ENCODE results near the gene SETD6. TPM values are rescaled to one million over a fixed set of nuclear protein-coding genes. Genes with fewer than 3 reads are reported as not detected.

The SETD6 gene
- total RNA-seq, 4 donors from 2014 or later, result 16.0 to 37.2 (median 19.0) TPM

DNA sequence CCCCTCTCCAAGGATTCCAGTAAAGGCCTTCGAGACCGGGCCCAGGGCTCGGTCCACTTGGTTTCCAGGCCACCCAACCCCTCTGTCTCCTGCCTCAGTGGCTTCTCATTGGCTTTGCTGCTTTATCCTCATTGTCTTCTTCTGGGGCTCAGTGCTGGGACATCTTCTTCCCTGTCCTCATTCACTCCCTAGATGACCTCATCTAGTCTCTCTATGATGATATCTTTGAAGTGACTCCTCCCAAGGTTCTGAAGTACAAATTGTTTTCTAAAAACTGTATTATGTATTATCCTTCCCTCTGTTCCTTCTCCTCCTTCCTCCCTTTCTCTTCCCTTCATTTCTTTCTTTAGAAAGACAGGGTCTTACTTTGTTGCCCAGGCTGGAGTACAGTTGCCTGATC, 42.5 kb upstream of the SETD6 start:
- ATAC-seq (ENCODE audit: low FRiP score) (no peak), DNase-seq (ENCODE audit: low spot score) (no peak)
- TF ChIP-seq, protein P1, sequence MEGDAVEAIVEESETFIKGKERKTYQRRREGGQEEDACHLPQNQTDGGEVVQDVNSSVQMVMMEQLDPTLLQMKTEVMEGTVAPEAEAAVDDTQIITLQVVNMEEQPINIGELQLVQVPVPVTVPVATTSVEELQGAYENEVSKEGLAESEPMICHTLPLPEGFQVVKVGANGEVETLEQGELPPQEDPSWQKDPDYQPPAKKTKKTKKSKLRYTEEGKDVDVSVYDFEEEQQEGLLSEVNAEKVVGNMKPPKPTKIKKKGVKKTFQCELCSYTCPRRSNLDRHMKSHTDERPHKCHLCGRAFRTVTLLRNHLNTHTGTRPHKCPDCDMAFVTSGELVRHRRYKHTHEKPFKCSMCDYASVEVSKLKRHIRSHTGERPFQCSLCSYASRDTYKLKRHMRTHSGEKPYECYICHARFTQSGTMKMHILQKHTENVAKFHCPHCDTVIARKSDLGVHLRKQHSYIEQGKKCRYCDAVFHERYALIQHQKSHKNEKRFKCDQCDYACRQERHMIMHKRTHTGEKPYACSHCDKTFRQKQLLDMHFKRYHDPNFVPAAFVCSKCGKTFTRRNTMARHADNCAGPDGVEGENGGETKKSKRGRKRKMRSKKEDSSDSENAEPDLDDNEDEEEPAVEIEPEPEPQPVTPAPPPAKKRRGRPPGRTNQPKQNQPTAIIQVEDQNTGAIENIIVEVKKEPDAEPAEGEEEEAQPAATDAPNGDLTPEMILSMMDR (IDR thresholded peaks at IDR 0.05), result no peak

DNA sequence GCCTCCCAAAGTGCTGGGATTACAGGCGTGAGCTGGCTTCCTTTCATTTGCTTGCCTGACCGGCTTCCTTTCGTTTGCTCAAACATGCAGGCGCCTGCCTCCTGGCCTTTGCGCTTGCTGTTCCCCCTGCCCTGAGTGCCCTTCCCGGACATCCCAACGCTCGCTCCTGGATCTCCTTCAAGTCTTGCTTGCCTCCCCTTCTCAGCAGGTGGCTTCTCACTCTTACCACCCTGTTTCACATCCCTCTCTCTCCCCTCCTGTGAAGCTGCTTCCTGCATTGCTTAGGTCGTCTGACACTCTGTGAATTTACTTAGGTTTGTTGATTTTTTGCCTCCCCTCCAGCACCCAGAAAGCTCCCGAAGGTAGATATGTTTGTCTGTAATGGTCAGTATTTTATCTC, 41.0 kb upstream of the SETD6 start:
- ATAC-seq (ENCODE audit: low FRiP score) (no peak), DNase-seq (ENCODE audit: low spot score) (no peak)
- TF ChIP-seq, protein P1 (IDR thresholded peaks at IDR 0.05), result no peak

DNA sequence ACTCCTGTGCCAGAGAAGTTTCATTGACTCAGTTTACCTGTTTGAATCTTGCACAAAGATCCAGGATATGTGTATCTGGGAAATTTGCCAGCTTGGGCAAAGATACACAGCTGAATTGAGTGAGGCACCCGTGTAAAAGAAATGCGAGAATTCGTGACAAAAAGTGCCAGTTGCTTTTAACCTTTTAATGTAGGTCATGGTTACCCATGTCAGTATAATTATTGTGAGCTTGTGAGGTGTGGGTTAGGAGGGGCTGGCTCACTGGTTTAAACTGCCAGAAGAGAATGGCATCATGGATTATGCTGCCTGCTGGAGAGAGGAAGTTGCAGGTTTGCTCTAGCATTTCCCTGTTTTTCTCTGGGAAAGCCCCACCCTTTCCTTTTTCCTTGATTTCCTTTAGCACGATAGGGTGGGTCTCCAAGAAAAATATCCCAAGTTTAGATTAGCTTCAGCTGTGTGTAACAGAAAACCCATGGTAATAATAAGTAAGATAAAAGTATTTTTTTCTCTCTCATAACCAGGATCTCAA, 40.2 kb upstream of the SETD6 start:
- TF ChIP-seq, protein P1 (IDR thresholded peaks at IDR 0.05), result no peak
- DNase-seq (ENCODE audit: low spot score), result no peak
- ATAC-seq (ENCODE audit: low FRiP score), result no peak

DNA sequence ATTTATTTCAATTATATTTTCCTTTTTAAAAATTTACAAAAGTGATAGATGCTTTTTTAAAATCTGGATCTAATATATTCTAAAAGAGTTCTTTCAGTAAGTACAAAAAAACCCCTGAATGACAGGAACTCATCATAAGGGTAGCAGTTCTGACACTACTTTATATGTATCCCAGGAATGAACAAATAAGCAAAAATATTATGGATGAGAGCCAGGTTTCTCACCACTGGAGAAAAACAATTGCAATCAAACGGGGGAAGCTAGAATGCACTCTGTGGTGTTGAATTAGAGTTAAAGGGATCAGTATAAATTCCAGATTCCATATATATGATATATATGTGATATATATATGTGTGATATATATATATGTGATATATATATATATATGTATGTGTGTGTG, 38.5 kb upstream of the SETD6 start:
- TF ChIP-seq, protein P1 (IDR thresholded peaks at IDR 0.05), result no peak
- DNase-seq (ENCODE audit: low spot score) (no peak), ATAC-seq (ENCODE audit: low FRiP score) (no peak)

DNA sequence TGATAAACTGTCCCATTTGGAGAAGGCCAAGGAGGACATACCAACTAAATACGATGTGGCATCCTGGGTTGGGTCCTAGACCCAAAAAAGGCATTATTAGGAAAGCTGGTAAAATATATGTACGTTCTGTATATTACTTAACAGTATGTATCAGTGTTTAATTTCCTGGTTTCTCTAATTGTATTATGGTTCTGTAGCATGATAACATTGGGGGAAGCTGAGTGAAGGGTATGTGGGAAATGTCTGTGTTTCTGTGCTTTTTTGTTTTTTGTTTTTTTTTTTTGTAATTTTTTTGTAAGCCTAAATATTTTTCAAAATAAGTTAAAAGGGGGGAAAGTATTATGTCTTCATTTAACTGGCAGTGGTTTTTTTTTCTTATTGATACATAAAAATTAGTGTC, 36.9 kb upstream of the SETD6 start:
- TF ChIP-seq, protein P1 (IDR thresholded peaks at IDR 0.05), result no peak
- DNase-seq (ENCODE audit: low spot score) (no peak), ATAC-seq (ENCODE audit: low FRiP score) (no peak)

DNA sequence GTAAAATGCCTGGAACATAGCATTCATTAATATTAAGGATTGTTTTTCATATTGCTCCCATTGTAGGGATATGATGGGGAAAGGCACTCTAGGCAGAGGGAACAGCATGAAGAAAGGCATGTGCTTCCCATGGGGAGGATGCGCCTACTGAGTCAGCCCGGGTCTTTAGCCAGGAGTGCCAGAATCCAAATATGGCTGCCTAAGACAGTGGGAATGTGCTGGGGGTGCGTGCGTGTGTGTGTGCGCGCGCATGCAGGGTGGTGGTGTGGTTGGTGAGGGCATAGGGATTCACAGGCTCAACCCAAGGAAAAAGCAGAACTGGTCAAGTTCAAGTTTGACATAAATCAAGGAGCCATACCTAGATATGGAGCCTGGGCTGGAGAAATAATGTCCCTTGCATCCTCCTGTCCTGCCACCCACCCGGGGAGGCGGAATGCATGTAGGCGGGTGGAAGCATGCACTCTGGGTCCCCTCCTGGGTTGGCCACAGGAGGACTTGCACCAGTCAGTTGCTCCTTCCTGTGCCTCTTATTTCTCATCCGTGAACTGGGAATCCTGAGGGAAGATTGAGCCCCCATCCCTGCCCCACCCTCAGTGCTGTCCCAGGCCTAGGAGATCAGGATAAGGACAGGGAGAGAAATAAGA, 34.0 kb upstream of the SETD6 start:
- no peak for ATAC-seq (ENCODE audit: low FRiP score)
- TF ChIP-seq, protein P1 (IDR thresholded peaks at IDR 0.05), result no peak
- no peak for DNase-seq (ENCODE audit: low spot score)

DNA sequence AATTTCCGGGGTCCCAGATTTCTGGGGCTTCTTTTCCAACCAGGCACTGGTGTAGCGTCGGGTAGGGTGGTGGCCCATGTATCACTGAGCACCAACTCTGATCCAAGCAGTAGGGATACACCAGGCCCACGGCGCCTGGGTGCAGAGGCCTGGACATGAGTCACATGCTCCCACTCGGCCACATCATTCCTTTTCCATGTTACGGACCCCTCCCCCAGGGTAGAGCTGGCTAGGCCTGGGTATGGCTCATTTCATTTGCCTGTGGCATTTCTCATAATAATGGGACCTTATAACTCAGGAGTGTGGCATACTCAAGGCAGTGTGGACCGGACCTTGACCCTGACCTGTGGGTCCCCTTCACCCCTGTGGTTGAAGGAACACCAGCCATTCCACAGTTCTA, 33.4 kb upstream of the SETD6 start:
- TF ChIP-seq, protein P1 (IDR thresholded peaks at IDR 0.05), result no peak
- DNase-seq (ENCODE audit: low spot score), result no peak
- no peak for ATAC-seq (ENCODE audit: low FRiP score)
